ENCODE results near the gene CROCC. TPM values are rescaled to one million over a fixed set of nuclear protein-coding genes. Genes with fewer than 3 reads are reported as not detected.
"Not testable (repeated sequence)": the region's sequence is repeated elsewhere in the genome, so short reads cannot be mapped to it uniquely, and the experiment has no call there.

Gene CROCC
- total and polyA plus RNA-seq, 8 donors = 14.0 to 942 (median 29.9) TPM

DNA sequence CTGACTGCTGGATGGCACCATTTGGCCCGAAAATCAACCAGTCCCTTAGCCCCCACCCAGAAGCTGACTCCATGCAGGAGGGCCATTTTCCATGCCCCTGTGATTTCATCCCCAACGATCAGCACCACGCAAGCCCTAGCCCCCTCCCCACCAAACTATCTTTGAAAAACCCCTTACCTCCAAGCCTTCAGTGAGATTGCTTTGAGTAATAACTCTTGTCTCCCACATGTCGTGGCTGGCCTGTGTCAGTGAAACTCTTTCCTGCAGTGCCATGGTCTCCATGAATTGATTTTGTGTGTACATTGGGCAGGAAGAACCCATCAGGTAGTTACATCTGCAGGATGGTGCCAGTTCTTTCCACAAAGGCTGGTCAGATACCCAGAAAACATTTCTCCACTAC, 27.9 kb upstream of the CROCC start:
- H3K9me3 ChIP-seq; intact Hi-C loops (cut with DNase I; ENCODE audit: low total_unique reads); H3K27me3 ChIP-seq; H3K4me3 ChIP-seq; H3K36me3 ChIP-seq; DNase-seq: not testable (repeated sequence)
- Histone ChIP-seq H3K27ac (peak overlapping the region in 1 of 5 donors; percentile 92), H3K4me1 (peaks cover 12 to 59% (median 43%) of the 10 kb centered on the region in 4 donors)
- 68 to 85% (median 81%) methylated on average over 4 of the region's 4 CpGs for whole genome bisulfite sequencing, 5 donors

DNA sequence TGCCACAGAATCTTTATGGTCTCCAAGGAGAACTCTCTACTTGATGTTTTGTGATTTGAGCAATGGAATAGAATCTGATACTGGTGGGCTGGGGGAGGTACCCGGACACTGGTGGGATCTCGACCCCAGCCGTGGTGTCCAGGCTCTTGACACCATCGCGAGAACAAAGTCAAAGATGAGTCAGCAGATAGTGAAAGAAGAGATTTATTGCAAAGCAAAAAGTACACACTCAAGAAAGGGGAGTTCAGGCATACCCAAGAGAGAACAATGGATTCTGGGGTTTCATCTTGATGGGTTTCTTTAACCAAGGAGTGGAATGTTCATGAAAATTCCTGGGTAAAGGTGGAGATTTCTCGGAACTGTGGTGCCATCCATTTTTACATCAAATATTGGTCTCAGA, 27.4 kb upstream of the CROCC start:
- DNase-seq; H3K36me3 ChIP-seq; H3K27me3 ChIP-seq; H3K4me3 ChIP-seq; intact Hi-C loops (cut with DNase I; ENCODE audit: low total_unique reads); H3K9me3 ChIP-seq: not testable (repeated sequence)
- Histone ChIP-seq H3K27ac (peak overlapping the region in 1 of 5 donors; percentile 92), H3K4me1 (peaks cover 10 to 57% (median 39%) of the 10 kb centered on the region in 4 donors)
- 73 to 88% (median 85%) methylated on average over 5 to 6 of the region's 6 CpGs for WGBS, 5 donors

- DNase-seq; H3K9me3 ChIP-seq; H3K27me3 ChIP-seq; intact Hi-C loops (cut with DNase I; ENCODE audit: low total_unique reads); H3K36me3 ChIP-seq: not testable (repeated sequence)
- 1 to 2% (median 1%) methylated on average over 4 to 6 of the region's 6 CpGs for WGBS, 5 donors
- Histone ChIP-seq H3K27ac (peak overlapping the region; percentile 44 to 92 (median 91)), H3K4me3 (peak overlapping the region; percentile 21 to 41 (median 35)), H3K4me1 (peaks cover 10 to 48% (median 33%) of the 10 kb centered on the region in 4 donors)
Observed at GRCh38 chr1:16895233-16895597, 26.5 kb upstream of the CROCC start.

DNA sequence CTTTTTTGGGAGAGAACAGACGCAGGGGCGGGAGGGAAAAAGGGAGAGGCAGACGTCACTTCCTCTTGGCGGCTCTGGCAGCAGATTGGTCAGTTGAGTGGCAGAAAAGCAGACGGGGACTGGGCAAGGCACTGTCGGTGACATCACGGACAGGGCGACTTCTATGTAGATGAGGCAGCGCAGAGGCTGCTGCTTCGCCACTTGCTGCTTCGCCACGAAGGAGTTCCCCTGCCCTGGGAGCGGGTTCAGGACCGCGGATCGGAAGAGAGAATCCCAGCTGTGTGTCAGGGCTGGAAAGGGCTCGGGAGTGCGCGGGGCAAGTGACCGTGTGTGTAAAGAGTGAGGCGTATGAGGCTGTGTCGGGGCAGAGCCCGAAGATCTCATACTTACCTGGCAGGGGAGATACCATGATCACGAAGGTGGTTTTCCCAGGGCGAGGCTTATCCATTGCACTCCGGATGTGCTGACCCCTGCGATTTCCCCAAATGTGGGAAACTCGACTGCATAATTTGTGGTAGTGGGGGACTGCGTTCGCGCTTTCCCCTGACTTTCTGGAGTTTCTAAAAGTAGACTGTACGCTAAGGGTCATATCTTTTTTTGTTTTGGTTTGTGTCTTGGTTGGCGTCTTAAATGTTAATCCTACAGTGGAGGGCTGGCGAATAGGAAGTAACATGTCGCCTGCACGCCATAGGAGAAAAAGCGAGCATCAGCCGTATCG, 26.0 kb upstream of the CROCC start, which contains the start of gene RNU1-2:
TSS of gene RNU1-2 (plus strand) at position 383 of the 718 bp plus-strand sequence.
- H3K27me3 ChIP-seq; H3K36me3 ChIP-seq; H3K9me3 ChIP-seq; intact Hi-C loops (cut with DNase I; ENCODE audit: low total_unique reads): not testable (repeated sequence)
- H3K4me3 ChIP-seq = peak within 1 kb of the TSS; percentile 21 to 41 (median 35)
- peak within 1 kb of the TSS; percentile 83 to 98 (median 91) for H3K27ac ChIP-seq
- DNase-seq = peak; percentile 93 to 97
- peaks cover 10 to 43% (median 31%) of the 10 kb centered on the region in 4 donors for H3K4me1 ChIP-seq
- WGBS, 5 donors = 0 to 2% (median 1%) methylated on average over 23 to 30 of the region's 39 CpGs
- peak in 2 of 3 donors; percentile 66 to 92 for TF ChIP-seq POLR2AphosphoS5 (IDR thresholded peaks at IDR 0.05)

- H3K36me3 ChIP-seq; intact Hi-C loops (cut with DNase I; ENCODE audit: low total_unique reads); H3K27me3 ChIP-seq; H3K9me3 ChIP-seq: not testable (repeated sequence)
- Histone ChIP-seq H3K4me1 (peaks cover 10 to 38% (median 30%) of the 10 kb centered on the region in 4 donors), H3K27ac (peak overlapping the region; percentile 83 to 92 (median 91)), H3K4me3 (peak overlapping the region; percentile 15 to 32 (median 26))
- 15 to 23% (median 18%) methylated on average over 21 to 24 of the region's 24 CpGs for WGBS, 5 donors
- peak; percentile 61 to 68 for DNase-seq
Observed at GRCh38 chr1:16896316-16897055, 25.2 kb upstream of the CROCC start.

- H3K27ac ChIP-seq; intact Hi-C loops (cut with DNase I; ENCODE audit: low total_unique reads); H3K36me3 ChIP-seq; H3K4me3 ChIP-seq; DNase-seq; H3K9me3 ChIP-seq; H3K27me3 ChIP-seq: not testable (repeated sequence)
- WGBS, 5 donors = 46 to 86% (median 76%) methylated on average over 1 of the region's 1 CpG
- H3K4me1 ChIP-seq = peaks cover 10 to 30% (median 19%) of the 10 kb centered on the region in 4 donors
Observed at GRCh38 chr1:16897653-16898052, 24.1 kb upstream of the CROCC start.

DNA sequence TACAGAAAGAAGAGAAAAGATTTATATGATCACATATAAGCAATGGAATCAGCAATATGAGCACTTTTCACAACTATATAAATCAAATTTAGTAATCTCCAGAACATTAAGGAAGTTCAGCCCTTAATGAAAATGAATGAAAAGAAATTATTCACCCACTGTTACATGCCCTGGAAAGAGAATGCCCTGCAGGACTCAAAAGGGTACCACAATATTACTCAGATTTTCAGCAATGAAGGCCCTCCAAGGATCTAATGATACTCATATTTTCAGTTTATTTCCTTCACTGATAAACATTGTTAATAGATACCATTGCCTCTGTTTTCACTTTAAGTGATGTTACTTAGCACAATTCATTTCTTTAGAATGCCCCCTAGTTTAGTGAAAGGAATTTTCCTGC, 23.4 kb upstream of the CROCC start:
- H3K9me3 ChIP-seq; H3K4me3 ChIP-seq; H3K27ac ChIP-seq; H3K36me3 ChIP-seq; DNase-seq; H3K27me3 ChIP-seq; intact Hi-C loops (cut with DNase I; ENCODE audit: low total_unique reads): not testable (repeated sequence)
- peaks cover 6 to 30% (median 20%) of the 10 kb centered on the region in 4 donors for H3K4me1 ChIP-seq

DNA sequence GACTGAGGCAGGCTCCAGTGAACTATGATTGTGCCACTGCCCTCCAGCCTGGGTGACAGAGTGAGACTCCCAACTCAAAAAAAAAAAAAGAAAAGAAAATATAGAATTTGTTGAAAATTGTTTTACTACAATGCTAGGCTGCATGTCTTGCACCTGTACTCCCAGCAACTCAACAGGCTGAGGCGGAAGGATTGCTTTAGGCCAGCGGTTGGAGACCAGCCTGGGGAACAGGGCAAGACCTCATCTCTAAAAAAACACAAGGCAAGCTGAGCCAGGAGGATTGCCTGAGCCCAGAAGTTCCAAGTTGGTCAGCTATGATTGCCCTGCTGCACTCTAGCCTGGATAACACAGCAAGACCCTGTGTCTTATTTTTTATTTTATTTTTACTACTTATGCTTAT, 22.7 kb upstream of the CROCC start:
- DNase-seq; H3K9me3 ChIP-seq; H3K4me3 ChIP-seq; H3K27me3 ChIP-seq; intact Hi-C loops (cut with DNase I; ENCODE audit: low total_unique reads); H3K27ac ChIP-seq; H3K36me3 ChIP-seq: not testable (repeated sequence)
- peaks cover 6 to 34% (median 25%) of the 10 kb centered on the region in 4 donors for H3K4me1 ChIP-seq
- 74 to 89% (median 80%) methylated on average over 2 of the region's 2 CpGs for WGBS, 5 donors
